ENCODE results near the gene SETD1A.
"Not testable (repeated sequence)": the region's sequence is repeated elsewhere in the genome, so short reads cannot be mapped to it uniquely, and the experiment has no call there.

SETD1A gene

GRCh38 chr16:31001507-31002249, 44.1 kb downstream of the SETD1A start:
- DNase-seq = no peak

GRCh38 chr16:31002250-31002700, 44.7 kb downstream of the SETD1A start:
- no peak for DNase-seq

GRCh38 chr16:31002862-31003341, 45.3 kb downstream of the SETD1A start:
- no peak for DNase-seq

GRCh38 chr16:31003744-31004143, 46.2 kb downstream of the SETD1A start:
- DNase-seq = no peak

- DNase-seq = no peak
These were observed 47.1 kb downstream of the SETD1A start for GRCh38 chr16:31004658-31005057.

GRCh38 chr16:31005350-31006085, 48.0 kb downstream of the SETD1A start:
- no peak for DNase-seq

- DNase-seq = peak; percentile 32
These were observed 48.5 kb downstream of the SETD1A start for GRCh38 chr16:31006086-31006385.

- no peak for DNase-seq
These were observed 49.0 kb downstream of the SETD1A start for GRCh38 chr16:31006589-31006988.

- no peak for DNase-seq
These were observed 50.1 kb downstream of the SETD1A start for GRCh38 chr16:31007684-31008083.

GRCh38 chr16:31008149-31008548, 50.6 kb downstream of the SETD1A start:
- no peak for DNase-seq

GRCh38 chr16:31008551-31008950, 51.0 kb downstream of the SETD1A start:
- DNase-seq = no peak

GRCh38 chr16:31009120-31009519, 51.6 kb downstream of the SETD1A start:
- no peak for DNase-seq

GRCh38 chr16:31009894-31010584, 52.5 kb downstream of the SETD1A start:
- DNase-seq = no peak

- DNase-seq = peak; percentile 38
These were observed 53.2 kb downstream of the SETD1A start, which contains the start of gene STX1B for GRCh38 chr16:31010585-31011325. Gene STX1B (minus strand): TSS chr16:31010638. CDS start chr16:31010396, 242 bp downstream.

GRCh38 chr16:31011815-31012214, 54.3 kb downstream of the SETD1A start:
- not testable (repeated sequence) for DNase-seq

GRCh38 chr16:31013292-31013691, 55.7 kb downstream of the SETD1A start:
- not testable (repeated sequence) for DNase-seq

- no peak for DNase-seq
These were observed 58.5 kb downstream of the SETD1A start for GRCh38 chr16:31016018-31016417.

GRCh38 chr16:31017756-31018155, 60.2 kb downstream of the SETD1A start:
- DNase-seq = not testable (repeated sequence)

GRCh38 chr16:31020536-31020935, 63.0 kb downstream of the SETD1A start:
- DNase-seq = no peak

- DNase-seq = no peak
These were observed 65.1 kb downstream of the SETD1A start for GRCh38 chr16:31022544-31023251.

- DNase-seq = no peak
These were observed 65.7 kb downstream of the SETD1A start for GRCh38 chr16:31023252-31023602.

- DNase-seq = no peak
These were observed 66.2 kb downstream of the SETD1A start for GRCh38 chr16:31023627-31024226.
